ENCODE data around the gene KIRREL1. TPM values are rescaled to one million over a fixed set of nuclear protein-coding genes. Genes with fewer than 3 reads are reported as not detected.

KIRREL1 gene
- total RNA-seq, 1 donor from 2014 or later, result 19.7 TPM

- no peak for DNase-seq (ENCODE audit: low spot score)
Measured at GRCh38 chr1:157975228-157975950, 18.1 kb upstream of the KIRREL1 start.

GRCh38 chr1:157976888-157977287, 16.6 kb upstream of the KIRREL1 start:
- DNase-seq (ENCODE audit: low spot score), result no peak

GRCh38 chr1:157978586-157979403, 14.7 kb upstream of the KIRREL1 start:
- DNase-seq (ENCODE audit: low spot score), result no peak

GRCh38 chr1:157982136-157982535, 11.3 kb upstream of the KIRREL1 start:
- no peak for DNase-seq (ENCODE audit: low spot score)

- no peak for DNase-seq (ENCODE audit: low spot score)
Measured at GRCh38 chr1:157983787-157984186, 9.7 kb upstream of the KIRREL1 start.

GRCh38 chr1:157984469-157984868, 9.0 kb upstream of the KIRREL1 start:
- DNase-seq (ENCODE audit: low spot score), result no peak

GRCh38 chr1:157985473-157985872, 8.0 kb upstream of the KIRREL1 start:
- DNase-seq (ENCODE audit: low spot score), result no peak

GRCh38 chr1:157988002-157988401, 5.4 kb upstream of the KIRREL1 start:
- no peak for DNase-seq (ENCODE audit: low spot score)

GRCh38 chr1:157992031-157992832, 1.2 kb upstream of the KIRREL1 start:
- peak; percentile 72 for DNase-seq (ENCODE audit: low spot score)

- DNase-seq (ENCODE audit: low spot score), result no peak
Measured at GRCh38 chr1:157992833-157993146, 655 bp upstream of the KIRREL1 start.

- DNase-seq (ENCODE audit: low spot score), result no peak
Measured at GRCh38 chr1:157993918-157994605, 617 bp downstream of the KIRREL1 start.

GRCh38 chr1:157994704-157995582, 1.5 kb downstream of the KIRREL1 start:
- peak; percentile 55 for DNase-seq (ENCODE audit: low spot score)

GRCh38 chr1:157995583-157996169, 2.2 kb downstream of the KIRREL1 start:
- no peak for DNase-seq (ENCODE audit: low spot score)

- no peak for DNase-seq (ENCODE audit: low spot score)
Measured at GRCh38 chr1:157996433-157996832, 3.0 kb downstream of the KIRREL1 start.

- DNase-seq (ENCODE audit: low spot score), result no peak
Measured at GRCh38 chr1:158000507-158000906, 7.1 kb downstream of the KIRREL1 start.

- no peak for DNase-seq (ENCODE audit: low spot score)
Measured at GRCh38 chr1:158002022-158002630, 8.7 kb downstream of the KIRREL1 start.

GRCh38 chr1:158002631-158003405, 9.4 kb downstream of the KIRREL1 start:
- no peak for DNase-seq (ENCODE audit: low spot score)

- no peak for DNase-seq (ENCODE audit: low spot score)
Measured at GRCh38 chr1:158003406-158003800, 10.0 kb downstream of the KIRREL1 start.

GRCh38 chr1:158005224-158005623, 11.8 kb downstream of the KIRREL1 start:
- DNase-seq (ENCODE audit: low spot score), result no peak
